ENCODE data around the gene ANP32B.

DNA sequence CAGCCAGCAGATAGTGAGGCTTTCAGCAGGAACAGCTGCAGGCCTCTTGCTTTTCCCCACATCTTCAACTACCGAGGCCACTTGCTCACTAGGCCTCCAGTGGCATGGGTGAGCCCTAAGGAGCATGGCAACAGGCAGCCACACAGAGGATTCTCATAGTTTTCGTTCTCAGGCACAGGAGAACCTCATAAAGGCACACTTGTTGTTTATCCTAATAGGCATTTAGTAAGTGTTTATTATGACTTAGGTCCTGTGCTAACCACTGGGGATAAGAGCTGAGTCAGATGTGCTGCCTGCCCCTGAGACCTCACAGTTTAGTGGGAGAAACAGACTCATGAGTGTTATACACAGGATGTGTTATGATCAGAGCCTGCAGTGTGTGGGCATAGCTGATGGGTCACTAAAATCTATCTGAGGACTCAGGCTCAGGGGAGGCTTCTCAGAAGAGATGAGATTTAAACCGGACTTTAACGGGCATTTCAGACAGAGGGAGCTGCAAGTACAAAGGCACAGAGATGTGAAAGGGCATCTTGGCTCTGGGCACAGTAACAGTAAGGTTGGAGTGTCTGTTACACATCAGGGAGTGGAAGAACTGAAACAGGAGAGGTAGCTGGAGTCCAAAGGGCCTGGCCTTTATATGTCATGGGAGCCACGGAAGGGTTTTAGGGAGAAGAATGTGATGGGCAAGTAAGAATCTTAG, 24.2 kb upstream of the ANP32B start:
- TF ChIP-seq, protein P1, sequence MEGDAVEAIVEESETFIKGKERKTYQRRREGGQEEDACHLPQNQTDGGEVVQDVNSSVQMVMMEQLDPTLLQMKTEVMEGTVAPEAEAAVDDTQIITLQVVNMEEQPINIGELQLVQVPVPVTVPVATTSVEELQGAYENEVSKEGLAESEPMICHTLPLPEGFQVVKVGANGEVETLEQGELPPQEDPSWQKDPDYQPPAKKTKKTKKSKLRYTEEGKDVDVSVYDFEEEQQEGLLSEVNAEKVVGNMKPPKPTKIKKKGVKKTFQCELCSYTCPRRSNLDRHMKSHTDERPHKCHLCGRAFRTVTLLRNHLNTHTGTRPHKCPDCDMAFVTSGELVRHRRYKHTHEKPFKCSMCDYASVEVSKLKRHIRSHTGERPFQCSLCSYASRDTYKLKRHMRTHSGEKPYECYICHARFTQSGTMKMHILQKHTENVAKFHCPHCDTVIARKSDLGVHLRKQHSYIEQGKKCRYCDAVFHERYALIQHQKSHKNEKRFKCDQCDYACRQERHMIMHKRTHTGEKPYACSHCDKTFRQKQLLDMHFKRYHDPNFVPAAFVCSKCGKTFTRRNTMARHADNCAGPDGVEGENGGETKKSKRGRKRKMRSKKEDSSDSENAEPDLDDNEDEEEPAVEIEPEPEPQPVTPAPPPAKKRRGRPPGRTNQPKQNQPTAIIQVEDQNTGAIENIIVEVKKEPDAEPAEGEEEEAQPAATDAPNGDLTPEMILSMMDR (IDR thresholded peaks at IDR 0.05; ENCODE audit: poor library complexity) = no peak
- no peak for TF ChIP-seq EZH2phosphoT487 (IDR thresholded peaks at IDR 0.05; ENCODE audit: low read depth, severe bottlenecking, unreplicated experiment)

All from hepatocyte (in vitro differentiated cells).